Measurements from ENCODE around the gene PRF1.

DNA sequence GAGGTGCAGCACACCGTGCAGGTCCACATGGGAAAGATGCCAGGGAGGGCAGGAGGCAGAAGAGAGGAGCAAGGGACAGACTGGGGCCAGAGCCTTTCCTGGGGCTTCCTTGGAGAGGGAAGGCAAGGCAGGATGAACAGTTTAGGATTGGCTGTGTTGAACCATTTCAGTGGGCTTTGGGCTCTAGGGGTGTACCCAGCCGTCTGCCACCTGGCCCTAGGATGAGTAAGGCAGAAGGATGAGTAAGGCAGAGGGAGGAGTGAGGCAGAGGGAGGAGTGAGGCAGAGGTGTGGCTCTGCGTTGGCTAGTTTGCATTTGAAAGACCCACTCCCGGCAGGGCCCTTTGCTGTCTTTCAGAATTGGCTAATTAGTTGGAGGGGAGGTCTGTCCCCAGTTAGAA is 31.5 kb upstream of the PRF1 start:
- TF ChIP-seq, protein P1, sequence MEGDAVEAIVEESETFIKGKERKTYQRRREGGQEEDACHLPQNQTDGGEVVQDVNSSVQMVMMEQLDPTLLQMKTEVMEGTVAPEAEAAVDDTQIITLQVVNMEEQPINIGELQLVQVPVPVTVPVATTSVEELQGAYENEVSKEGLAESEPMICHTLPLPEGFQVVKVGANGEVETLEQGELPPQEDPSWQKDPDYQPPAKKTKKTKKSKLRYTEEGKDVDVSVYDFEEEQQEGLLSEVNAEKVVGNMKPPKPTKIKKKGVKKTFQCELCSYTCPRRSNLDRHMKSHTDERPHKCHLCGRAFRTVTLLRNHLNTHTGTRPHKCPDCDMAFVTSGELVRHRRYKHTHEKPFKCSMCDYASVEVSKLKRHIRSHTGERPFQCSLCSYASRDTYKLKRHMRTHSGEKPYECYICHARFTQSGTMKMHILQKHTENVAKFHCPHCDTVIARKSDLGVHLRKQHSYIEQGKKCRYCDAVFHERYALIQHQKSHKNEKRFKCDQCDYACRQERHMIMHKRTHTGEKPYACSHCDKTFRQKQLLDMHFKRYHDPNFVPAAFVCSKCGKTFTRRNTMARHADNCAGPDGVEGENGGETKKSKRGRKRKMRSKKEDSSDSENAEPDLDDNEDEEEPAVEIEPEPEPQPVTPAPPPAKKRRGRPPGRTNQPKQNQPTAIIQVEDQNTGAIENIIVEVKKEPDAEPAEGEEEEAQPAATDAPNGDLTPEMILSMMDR (IDR thresholded peaks at IDR 0.05; ENCODE audit: low read depth, low read length, missing input control), result no peak
- no peak for TF ChIP-seq RXRA (IDR thresholded peaks at IDR 0.05)
- TF ChIP-seq, protein P2, sequence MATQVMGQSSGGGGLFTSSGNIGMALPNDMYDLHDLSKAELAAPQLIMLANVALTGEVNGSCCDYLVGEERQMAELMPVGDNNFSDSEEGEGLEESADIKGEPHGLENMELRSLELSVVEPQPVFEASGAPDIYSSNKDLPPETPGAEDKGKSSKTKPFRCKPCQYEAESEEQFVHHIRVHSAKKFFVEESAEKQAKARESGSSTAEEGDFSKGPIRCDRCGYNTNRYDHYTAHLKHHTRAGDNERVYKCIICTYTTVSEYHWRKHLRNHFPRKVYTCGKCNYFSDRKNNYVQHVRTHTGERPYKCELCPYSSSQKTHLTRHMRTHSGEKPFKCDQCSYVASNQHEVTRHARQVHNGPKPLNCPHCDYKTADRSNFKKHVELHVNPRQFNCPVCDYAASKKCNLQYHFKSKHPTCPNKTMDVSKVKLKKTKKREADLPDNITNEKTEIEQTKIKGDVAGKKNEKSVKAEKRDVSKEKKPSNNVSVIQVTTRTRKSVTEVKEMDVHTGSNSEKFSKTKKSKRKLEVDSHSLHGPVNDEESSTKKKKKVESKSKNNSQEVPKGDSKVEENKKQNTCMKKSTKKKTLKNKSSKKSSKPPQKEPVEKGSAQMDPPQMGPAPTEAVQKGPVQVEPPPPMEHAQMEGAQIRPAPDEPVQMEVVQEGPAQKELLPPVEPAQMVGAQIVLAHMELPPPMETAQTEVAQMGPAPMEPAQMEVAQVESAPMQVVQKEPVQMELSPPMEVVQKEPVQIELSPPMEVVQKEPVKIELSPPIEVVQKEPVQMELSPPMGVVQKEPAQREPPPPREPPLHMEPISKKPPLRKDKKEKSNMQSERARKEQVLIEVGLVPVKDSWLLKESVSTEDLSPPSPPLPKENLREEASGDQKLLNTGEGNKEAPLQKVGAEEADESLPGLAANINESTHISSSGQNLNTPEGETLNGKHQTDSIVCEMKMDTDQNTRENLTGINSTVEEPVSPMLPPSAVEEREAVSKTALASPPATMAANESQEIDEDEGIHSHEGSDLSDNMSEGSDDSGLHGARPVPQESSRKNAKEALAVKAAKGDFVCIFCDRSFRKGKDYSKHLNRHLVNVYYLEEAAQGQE (IDR thresholded peaks at IDR 0.05), result no peak
- TF ChIP-seq TAF1 (conservative IDR thresholded peaks at IDR 0.05), result no peak
- TF ChIP-seq, protein P3, sequence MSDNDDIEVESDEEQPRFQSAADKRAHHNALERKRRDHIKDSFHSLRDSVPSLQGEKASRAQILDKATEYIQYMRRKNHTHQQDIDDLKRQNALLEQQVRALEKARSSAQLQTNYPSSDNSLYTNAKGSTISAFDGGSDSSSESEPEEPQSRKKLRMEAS (IDR thresholded peaks at IDR 0.05), result no peak
- TF ChIP-seq, protein P4, sequence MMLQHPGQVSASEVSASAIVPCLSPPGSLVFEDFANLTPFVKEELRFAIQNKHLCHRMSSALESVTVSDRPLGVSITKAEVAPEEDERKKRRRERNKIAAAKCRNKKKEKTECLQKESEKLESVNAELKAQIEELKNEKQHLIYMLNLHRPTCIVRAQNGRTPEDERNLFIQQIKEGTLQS (IDR thresholded peaks at IDR 0.05), result no peak
- no peak for TF ChIP-seq JUND (IDR thresholded peaks at IDR 0.05)
- no peak for TF ChIP-seq SP1 (IDR thresholded peaks at IDR 0.05)
- no peak for TF ChIP-seq YY1 (IDR thresholded peaks at IDR 0.05)
- TF ChIP-seq ZBTB33 (IDR thresholded peaks at IDR 0.05), result no peak
- TF ChIP-seq HNF4A (conservative IDR thresholded peaks at IDR 0.05), result no peak
- no peak for TF ChIP-seq GABPA (IDR thresholded peaks at IDR 0.05 in 1 of 2, conservative IDR thresholded peaks at IDR 0.05 in 1 of 2)
- TF ChIP-seq RAD21 (IDR thresholded peaks at IDR 0.05), result no peak
- no peak for TF ChIP-seq HNF4G (IDR thresholded peaks at IDR 0.05)
